Fibroblast of villous mesenchyme (primary cell): ENCODE results near the gene RBM19. TPM values are rescaled to one million over a fixed set of nuclear protein-coding genes. Genes with fewer than 3 reads are reported as not detected.

Experiments
- DNase-seq: peaks from one replicate; pipeline ENCODE4 v3.0.0-alpha.2; 2010; ENCODE audit warnings: low read depth
- H3K4me3 ChIP-seq: 2 replicates; pipeline ENCODE4 v1.5.1; 2011; ENCODE audit warnings: low read depth, mild to moderate bottlenecking, low read length
- total RNA-seq: library from RNA; depleted of rRNA; stranded (reverse); fragments of >200 nt; gene quantifications from 2 replicates; pipeline ENCODE4 v1.2.3, GENCODE V29; 2012
- TF ChIP-seq, protein P1 (sequence below): IDR thresholded peaks from 2 replicates; pipeline ENCODE4 v1.5.1; 2012; ENCODE audit warnings: low read depth, mild to moderate bottlenecking, low read length; ENCODE audit not compliant: insufficient read depth

RBM19 gene
- total RNA-seq, 1 donor = 26.8 TPM

DNA sequence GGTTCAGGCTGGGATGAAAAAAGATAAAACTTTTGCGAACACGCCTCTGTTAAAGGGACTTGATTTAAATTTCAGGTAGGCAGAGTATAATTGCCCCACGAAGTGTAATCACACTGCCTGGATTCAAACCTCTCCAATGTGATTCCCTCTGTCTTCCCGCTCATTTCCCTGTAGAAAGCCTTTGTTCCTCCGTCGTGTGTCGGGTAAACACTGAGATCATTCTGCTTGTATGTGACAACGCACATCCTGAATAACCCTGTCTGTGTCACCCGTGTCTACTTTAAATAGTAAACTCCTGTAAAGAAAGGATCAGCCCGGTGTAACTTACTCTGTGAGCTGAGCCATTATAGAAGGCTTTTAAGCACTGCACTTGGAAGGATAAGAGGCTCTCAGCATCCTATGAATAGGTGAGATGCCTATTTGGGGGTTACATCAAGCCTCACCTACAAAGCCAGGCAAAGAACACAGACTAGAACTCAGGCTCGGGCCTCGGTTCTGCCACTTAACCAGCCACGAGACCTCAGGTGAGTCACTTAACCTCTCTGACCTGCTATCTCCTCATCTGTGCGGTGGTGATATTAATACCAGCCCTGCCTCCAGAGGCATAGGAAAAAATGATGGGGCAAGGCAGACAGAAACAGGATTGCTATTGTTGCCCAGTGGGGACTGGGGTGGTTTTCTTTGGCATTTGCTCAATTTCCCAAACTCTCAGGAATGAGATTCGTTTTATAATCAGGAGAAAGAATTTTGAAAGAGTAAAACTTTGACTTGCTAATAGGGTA is 74.2 kb downstream of the RBM19 start:
- TF ChIP-seq, protein P1, sequence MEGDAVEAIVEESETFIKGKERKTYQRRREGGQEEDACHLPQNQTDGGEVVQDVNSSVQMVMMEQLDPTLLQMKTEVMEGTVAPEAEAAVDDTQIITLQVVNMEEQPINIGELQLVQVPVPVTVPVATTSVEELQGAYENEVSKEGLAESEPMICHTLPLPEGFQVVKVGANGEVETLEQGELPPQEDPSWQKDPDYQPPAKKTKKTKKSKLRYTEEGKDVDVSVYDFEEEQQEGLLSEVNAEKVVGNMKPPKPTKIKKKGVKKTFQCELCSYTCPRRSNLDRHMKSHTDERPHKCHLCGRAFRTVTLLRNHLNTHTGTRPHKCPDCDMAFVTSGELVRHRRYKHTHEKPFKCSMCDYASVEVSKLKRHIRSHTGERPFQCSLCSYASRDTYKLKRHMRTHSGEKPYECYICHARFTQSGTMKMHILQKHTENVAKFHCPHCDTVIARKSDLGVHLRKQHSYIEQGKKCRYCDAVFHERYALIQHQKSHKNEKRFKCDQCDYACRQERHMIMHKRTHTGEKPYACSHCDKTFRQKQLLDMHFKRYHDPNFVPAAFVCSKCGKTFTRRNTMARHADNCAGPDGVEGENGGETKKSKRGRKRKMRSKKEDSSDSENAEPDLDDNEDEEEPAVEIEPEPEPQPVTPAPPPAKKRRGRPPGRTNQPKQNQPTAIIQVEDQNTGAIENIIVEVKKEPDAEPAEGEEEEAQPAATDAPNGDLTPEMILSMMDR = no peak
- no peak overlapping the region for H3K4me3 ChIP-seq
- DNase-seq = no peak

DNA sequence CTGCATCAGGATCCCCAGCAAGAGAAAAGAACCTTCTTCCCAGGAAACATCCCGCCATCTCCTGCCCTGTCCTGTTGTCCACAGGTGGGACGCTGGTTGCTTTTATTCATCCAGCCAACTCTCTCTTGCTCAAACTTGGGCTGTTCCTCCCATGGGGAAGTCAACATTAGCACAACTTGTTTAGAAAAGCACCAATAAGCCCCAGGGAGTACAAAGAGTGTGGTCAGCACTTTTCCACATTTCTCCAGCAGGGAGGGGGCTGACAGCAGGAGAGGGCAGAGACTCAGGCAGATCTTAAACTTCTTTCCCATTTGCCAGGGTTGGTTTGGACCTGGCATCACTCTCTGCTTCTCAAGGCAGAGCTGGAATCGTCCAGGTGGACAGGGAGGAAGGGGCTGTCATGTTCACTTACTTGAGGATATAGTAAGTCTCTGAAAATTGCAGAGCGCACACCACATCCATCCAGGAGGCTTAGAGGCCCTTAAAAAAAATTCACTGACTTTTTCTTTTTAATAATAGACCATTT is 74.9 kb downstream of the RBM19 start:
- H3K4me3 ChIP-seq = no peak overlapping the region
- DNase-seq = no peak
- TF ChIP-seq, protein P1 = no peak

DNA sequence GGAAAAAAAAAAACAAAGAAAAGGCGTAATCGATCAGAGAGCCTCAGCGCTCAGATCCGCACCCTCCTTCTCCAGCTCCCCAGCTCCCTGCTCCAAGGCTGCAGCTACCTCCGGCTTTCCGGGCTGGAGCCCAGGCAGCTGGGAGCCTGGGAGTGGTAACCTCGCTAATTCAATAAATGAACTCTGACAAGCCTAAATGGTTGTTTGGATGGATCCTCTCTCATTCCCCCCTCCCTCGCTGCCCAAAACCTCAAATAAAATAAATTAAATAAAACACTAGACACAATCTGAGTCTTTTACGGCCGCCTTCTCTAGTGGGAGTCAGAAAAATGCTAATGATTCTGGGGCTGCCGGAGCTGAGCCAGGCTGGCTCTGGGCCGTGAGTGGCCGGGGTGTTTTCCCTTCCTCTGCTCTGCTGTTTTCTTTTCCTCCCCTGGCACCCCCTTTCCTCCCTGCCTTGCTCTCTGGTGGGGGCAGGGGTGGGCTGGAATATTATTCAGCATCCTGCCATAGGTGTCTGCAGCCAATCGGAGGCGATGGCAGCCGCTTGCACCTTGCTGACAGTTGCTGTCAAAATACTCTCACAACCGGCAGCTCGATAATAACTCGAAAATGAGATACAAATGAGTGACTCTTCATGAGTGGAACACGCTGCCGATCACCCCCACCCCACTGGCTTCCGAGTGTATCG is 76.1 kb downstream of the RBM19 start:
- TF ChIP-seq, protein P1 = no peak
- H3K4me3 ChIP-seq = peak overlapping the region; percentile 12
- DNase-seq = peak; percentile 11

DNA sequence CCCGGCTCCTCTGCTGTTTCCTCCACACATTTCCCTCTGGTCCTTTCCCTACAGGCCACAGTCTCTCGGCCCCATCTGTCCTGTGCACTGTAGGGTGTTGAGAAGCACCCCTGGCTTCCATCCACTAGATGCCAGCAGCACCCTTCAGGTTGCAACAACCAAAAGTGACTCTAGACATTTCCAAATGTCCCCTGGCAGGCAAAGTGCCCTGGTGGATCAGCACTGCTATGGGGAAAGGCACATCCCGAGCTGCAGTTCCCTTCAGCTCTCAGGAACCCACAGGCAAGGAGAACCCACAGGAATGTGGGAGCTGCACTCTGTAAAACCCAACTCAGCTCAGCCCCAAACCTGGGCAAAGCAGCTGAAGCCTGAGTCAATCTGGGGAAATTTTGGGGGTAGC is 77.0 kb downstream of the RBM19 start:
- TF ChIP-seq, protein P1 = peak; percentile 6
- H3K4me3 ChIP-seq = no peak overlapping the region
- peak; percentile 19 for DNase-seq

DNA sequence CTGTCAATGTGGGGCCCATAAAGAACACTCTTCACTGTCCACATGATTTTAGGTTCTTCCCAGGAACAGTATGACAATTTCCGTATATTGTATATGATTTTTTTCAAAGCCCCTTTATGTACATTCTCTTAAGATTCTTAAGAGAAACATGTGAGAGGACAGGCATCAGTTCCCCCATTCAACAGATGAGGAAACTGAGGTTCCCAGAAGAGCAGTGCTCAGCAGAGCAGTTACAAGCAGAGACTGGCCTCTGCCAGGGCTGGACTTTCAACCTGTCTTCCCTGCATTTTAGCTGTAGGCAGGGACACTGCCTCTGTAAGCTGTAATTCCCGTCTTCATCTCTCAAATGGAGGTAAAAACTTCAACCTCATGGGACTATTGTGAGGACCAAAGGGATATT is 77.7 kb downstream of the RBM19 start:
- H3K4me3 ChIP-seq = no peak overlapping the region
- TF ChIP-seq, protein P1 = no peak
- DNase-seq = no peak

DNA sequence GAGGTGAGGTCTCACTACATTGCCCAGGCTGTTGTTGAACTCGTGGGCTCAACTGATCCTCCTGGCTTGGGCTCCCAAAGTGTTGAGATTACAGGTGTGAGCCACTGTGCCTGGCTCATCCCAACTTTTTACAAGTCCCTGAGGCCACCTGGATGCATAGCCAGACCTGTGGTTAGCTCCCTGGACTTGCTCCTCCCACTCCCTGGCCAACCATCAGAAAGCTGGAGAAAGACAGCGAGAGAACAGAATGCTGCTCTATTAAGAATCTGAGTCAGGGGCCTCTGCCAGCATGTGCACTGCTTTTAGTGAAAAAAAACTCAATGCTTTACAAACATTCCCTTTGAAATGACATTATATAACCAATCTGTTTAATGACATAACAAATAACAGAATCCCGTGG is 78.2 kb downstream of the RBM19 start:
- TF ChIP-seq, protein P1 = no peak
- H3K4me3 ChIP-seq = no peak overlapping the region
- no peak for DNase-seq
